ENCODE results near the gene SENP6. TPM values are rescaled to one million over a fixed set of nuclear protein-coding genes. Genes with fewer than 3 reads are reported as not detected.

Gene SENP6
- total RNA-seq, result 82.1 to 96.3 TPM (median 83.6 TPM) in 3 replicates
- long read RNA-seq, full-length matches to known transcripts, result 28 of 88 reads
- long read RNA-seq, partial matches to known transcripts, result 8 of 88 reads
- long read RNA-seq, other reads (novel, unspliced or antisense), result 52 of 88 reads

- TF ChIP-seq CTCF (IDR thresholded peaks at IDR 0.05), result no peak
- no peaks in the 10 kb centered on the region for H3K9me3 Mint-ChIP-seq (ENCODE audit: low read depth)
- DNase-seq (ENCODE audit: low spot score), result no peak
These were observed at the start of gene SENP6 for GRCh38 chr6:75601304-75602245. SENP6 (plus strand) TSS chr6:75601880; CDS start chr6:75602525, 645 bp downstream.

GRCh38 chr6:75556240-75556639, 45.4 kb upstream of the SENP6 start:
- no peak for DNase-seq (ENCODE audit: low spot score)
- no peak overlapping the region for H3K27ac Mint-ChIP-seq (ENCODE audit: unreplicated experiment)
- no peaks in the 10 kb centered on the region for H3K36me3 Mint-ChIP-seq (ENCODE audit: low read depth)
- no peak for TF ChIP-seq CTCF (IDR thresholded peaks at IDR 0.05)
- peaks cover 3% of the 10 kb centered on the region for H3K27me3 Mint-ChIP-seq (ENCODE audit: low read depth)
- no peak overlapping the region for H3K4me3 Mint-ChIP-seq (ENCODE audit: unreplicated experiment)
- H3K4me1 Mint-ChIP-seq (ENCODE audit: low read depth), result no peaks in the 10 kb centered on the region
- H3K9me3 Mint-ChIP-seq (ENCODE audit: low read depth), result peaks cover 1% of the 10 kb centered on the region

More at GRCh38 chr6:75601304-75602245, at the start of gene SENP6:
- Mint-ChIP-seq H3K4me3 (ENCODE audit: unreplicated experiment) (peak within 1 kb of the TSS; percentile 99), H3K36me3 (ENCODE audit: low read depth) (no peaks in the 10 kb centered on the region), H3K27me3 (ENCODE audit: low read depth) (no peaks in the 10 kb centered on the region), H3K4me1 (ENCODE audit: low read depth) (peaks cover 43% of the 10 kb centered on the region), H3K27ac (ENCODE audit: unreplicated experiment) (peak within 1 kb of the TSS; percentile 99)

GRCh38 chr6:75557068-75557467, 44.6 kb upstream of the SENP6 start:
- Mint-ChIP-seq H3K9me3 (ENCODE audit: low read depth) (peaks cover 5% of the 10 kb centered on the region), H3K4me1 (ENCODE audit: low read depth) (no peaks in the 10 kb centered on the region), H3K27me3 (ENCODE audit: low read depth) (peaks cover 3% of the 10 kb centered on the region), H3K4me3 (ENCODE audit: unreplicated experiment) (no peak overlapping the region), H3K36me3 (ENCODE audit: low read depth) (no peaks in the 10 kb centered on the region), H3K27ac (ENCODE audit: unreplicated experiment) (no peak overlapping the region)
- no peak for DNase-seq (ENCODE audit: low spot score)
- no peak for TF ChIP-seq CTCF (IDR thresholded peaks at IDR 0.05)

- H3K36me3 Mint-ChIP-seq (ENCODE audit: low read depth), result peaks cover 2% of the 10 kb centered on the region
- H3K27me3 Mint-ChIP-seq (ENCODE audit: low read depth), result peaks cover 22% of the 10 kb centered on the region
- TF ChIP-seq CTCF (IDR thresholded peaks at IDR 0.05), result peak; percentile 57
- H3K4me1 Mint-ChIP-seq (ENCODE audit: low read depth), result no peaks in the 10 kb centered on the region
- H3K27ac Mint-ChIP-seq (ENCODE audit: unreplicated experiment), result no peak overlapping the region
- no peak overlapping the region for H3K4me3 Mint-ChIP-seq (ENCODE audit: unreplicated experiment)
- DNase-seq (ENCODE audit: low spot score), result no peak
- peaks cover 14% of the 10 kb centered on the region for H3K9me3 Mint-ChIP-seq (ENCODE audit: low read depth)
These were observed 38.6 kb upstream of the SENP6 start for GRCh38 chr6:75563032-75563431.

GRCh38 chr6:75566137-75566767, 35.4 kb upstream of the SENP6 start:
- no peak overlapping the region for H3K27ac Mint-ChIP-seq (ENCODE audit: unreplicated experiment)
- H3K27me3 Mint-ChIP-seq (ENCODE audit: low read depth), result peaks cover 19% of the 10 kb centered on the region
- H3K4me1 Mint-ChIP-seq (ENCODE audit: low read depth), result peaks cover 9% of the 10 kb centered on the region
- no peak for TF ChIP-seq CTCF (IDR thresholded peaks at IDR 0.05)
- H3K36me3 Mint-ChIP-seq (ENCODE audit: low read depth), result peaks cover 4% of the 10 kb centered on the region
- no peak overlapping the region for H3K4me3 Mint-ChIP-seq (ENCODE audit: unreplicated experiment)
- peaks cover 21% of the 10 kb centered on the region for H3K9me3 Mint-ChIP-seq (ENCODE audit: low read depth)
- DNase-seq (ENCODE audit: low spot score), result no peak
